HFFc6 (cell line): ENCODE results near the gene UBE4B. TPM values are rescaled to one million over a fixed set of nuclear protein-coding genes. Genes with fewer than 3 reads are reported as not detected.

Experiments
- DNase-seq: peaks from one replicate; pipeline ENCODE4 v3.0.0-alpha.2; 2018
- H3K27ac Mint-ChIP-seq: 2 replicates; pipeline ENCODE4 v1.8.0; 2020; ENCODE audit warnings: mild to moderate bottlenecking, mixed read lengths
- H3K27me3 Mint-ChIP-seq: 2 replicates; pipeline ENCODE4 v1.8.0; 2021; ENCODE audit warnings: mild to moderate bottlenecking, moderate library complexity, mixed read lengths; ENCODE audit not compliant: insufficient read depth
- H3K36me3 Mint-ChIP-seq: 2 replicates; pipeline ENCODE4 v1.8.0; 2021; ENCODE audit warnings: low read depth, mixed read lengths
- H3K4me1 Mint-ChIP-seq: 2 replicates; pipeline ENCODE4 v1.8.0; 2020; ENCODE audit warnings: low read depth, mixed read lengths
- H3K4me3 Mint-ChIP-seq: 2 replicates; pipeline ENCODE4 v1.8.0; 2020; ENCODE audit warnings: mild to moderate bottlenecking, moderate library complexity, mixed read lengths
- H3K9me3 Mint-ChIP-seq: 2 replicates; pipeline ENCODE4 v1.8.0; 2020; ENCODE audit warnings: mild to moderate bottlenecking, mixed read lengths
- total RNA-seq, 6 experiments: library from RNA; stranded (reverse); fragmentation: NEBNext Ultra II Directional; extraction: Animal tissue kit (Norgen Biotek cat#: 25700); gene quantifications; 2 replicates in 1 of 6; 3 replicates in 5 of 6; pipeline ENCODE4 v1.2.3, GENCODE V29; 2021
- TF ChIP-seq, protein P1 (sequence below): fragments of 200-600 bp; sonication (generic); IDR thresholded peaks from 2 replicates; pipeline ENCODE4 v1.5.0; 2021; ENCODE audit warnings: antibody characterized with exemption, mild to moderate bottlenecking

The UBE4B gene
- total RNA-seq, 6 experiments from 2014 or later = 46.2 to 66.0 (median 58.6) TPM

DNA sequence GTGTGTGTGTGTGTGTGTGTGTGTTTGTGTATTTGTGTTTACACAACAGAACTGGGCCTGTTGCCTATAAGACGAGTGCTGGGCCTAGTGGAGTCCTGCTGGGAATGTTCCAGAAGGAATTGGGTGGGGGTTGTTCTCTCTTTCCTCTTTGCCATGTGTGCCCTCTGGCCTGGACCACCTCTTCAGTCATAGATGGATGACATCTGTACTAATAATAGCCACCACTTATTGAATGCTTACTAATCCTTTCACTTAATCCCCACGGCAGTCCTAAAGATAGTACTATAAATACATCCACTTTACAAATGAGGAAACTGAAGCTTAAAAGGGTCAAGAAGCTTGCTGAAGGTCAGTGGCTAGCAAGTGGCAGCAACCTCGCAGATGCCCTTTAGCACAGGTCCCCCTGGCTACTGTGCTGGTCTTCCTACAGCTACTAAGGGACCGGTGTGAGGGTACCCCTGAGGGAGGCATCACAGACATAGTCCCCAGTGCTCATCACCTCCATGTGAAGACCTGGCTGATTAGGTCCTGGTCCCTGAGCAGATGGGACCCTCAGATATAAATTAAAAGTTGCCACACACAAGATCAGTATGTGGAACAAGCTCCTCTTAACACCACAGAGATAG lies 122.4 kb downstream of the UBE4B start:
- TF ChIP-seq, protein P1, sequence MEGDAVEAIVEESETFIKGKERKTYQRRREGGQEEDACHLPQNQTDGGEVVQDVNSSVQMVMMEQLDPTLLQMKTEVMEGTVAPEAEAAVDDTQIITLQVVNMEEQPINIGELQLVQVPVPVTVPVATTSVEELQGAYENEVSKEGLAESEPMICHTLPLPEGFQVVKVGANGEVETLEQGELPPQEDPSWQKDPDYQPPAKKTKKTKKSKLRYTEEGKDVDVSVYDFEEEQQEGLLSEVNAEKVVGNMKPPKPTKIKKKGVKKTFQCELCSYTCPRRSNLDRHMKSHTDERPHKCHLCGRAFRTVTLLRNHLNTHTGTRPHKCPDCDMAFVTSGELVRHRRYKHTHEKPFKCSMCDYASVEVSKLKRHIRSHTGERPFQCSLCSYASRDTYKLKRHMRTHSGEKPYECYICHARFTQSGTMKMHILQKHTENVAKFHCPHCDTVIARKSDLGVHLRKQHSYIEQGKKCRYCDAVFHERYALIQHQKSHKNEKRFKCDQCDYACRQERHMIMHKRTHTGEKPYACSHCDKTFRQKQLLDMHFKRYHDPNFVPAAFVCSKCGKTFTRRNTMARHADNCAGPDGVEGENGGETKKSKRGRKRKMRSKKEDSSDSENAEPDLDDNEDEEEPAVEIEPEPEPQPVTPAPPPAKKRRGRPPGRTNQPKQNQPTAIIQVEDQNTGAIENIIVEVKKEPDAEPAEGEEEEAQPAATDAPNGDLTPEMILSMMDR = no peak
- peak overlapping the region; percentile 53 for H3K27ac Mint-ChIP-seq

DNA sequence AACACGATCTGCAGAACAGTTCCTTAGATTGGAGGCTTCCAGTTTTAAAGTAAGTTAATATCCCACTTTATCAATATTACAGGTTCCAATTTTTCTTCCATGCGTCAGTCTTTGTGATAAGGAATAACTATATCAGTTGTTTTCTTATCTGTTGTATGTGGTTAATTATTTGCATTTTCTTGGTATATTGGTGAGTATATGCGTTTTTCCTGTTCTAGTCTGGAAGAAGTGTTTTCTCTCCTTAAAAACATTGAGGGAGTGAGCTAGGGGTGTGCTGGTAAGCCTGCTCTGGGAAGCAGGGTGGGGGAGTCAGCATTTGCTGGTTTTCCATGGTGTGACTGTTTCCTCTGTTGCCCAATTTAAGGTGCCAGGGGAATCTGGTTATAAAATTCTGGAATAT lies 127.4 kb downstream of the UBE4B start:
- Mint-ChIP-seq H3K27ac (no peak overlapping the region), H3K9me3 (no peaks in the 10 kb centered on the region), H3K4me1 (peaks cover 5% of the 10 kb centered on the region), H3K27me3 (no peaks in the 10 kb centered on the region), H3K4me3 (no peak overlapping the region), H3K36me3 (peaks cover 18% of the 10 kb centered on the region)
- DNase-seq = no peak
- TF ChIP-seq, protein P1 = no peak

More for the DNA sequence above, 122.4 kb downstream of the UBE4B start:
- DNase-seq = peak; percentile 25
- no peak overlapping the region for H3K4me3 Mint-ChIP-seq
- H3K4me1 Mint-ChIP-seq = peaks cover 11% of the 10 kb centered on the region
- H3K9me3 Mint-ChIP-seq = no peaks in the 10 kb centered on the region
- H3K36me3 Mint-ChIP-seq = peaks cover 10% of the 10 kb centered on the region; the same call in 1 of the 2 replicates
- no peaks in the 10 kb centered on the region for H3K27me3 Mint-ChIP-seq

GRCh38 chr1:10160907-10161490 lies 128.2 kb downstream of the UBE4B start:
- TF ChIP-seq, protein P1 = no peak
- Mint-ChIP-seq H3K4me1 (no peaks in the 10 kb centered on the region), H3K36me3 (peaks cover 24% of the 10 kb centered on the region), H3K4me3 (no peak overlapping the region), H3K27ac (no peak overlapping the region), H3K27me3 (peaks cover 2% of the 10 kb centered on the region; the same call in 1 of the 2 replicates), H3K9me3 (no peaks in the 10 kb centered on the region)
- DNase-seq = no peak

- H3K27ac Mint-ChIP-seq = no peak overlapping the region
- H3K36me3 Mint-ChIP-seq = peaks cover 24% of the 10 kb centered on the region
- H3K4me3 Mint-ChIP-seq = no peak overlapping the region
- DNase-seq = no peak
- TF ChIP-seq, protein P1 = no peak
- H3K4me1 Mint-ChIP-seq = no peaks in the 10 kb centered on the region
- H3K27me3 Mint-ChIP-seq = peaks cover 2% of the 10 kb centered on the region; the same call in 1 of the 2 replicates
- H3K9me3 Mint-ChIP-seq = no peaks in the 10 kb centered on the region
Observed at GRCh38 chr1:10161541-10162290, 129.0 kb downstream of the UBE4B start.

DNA sequence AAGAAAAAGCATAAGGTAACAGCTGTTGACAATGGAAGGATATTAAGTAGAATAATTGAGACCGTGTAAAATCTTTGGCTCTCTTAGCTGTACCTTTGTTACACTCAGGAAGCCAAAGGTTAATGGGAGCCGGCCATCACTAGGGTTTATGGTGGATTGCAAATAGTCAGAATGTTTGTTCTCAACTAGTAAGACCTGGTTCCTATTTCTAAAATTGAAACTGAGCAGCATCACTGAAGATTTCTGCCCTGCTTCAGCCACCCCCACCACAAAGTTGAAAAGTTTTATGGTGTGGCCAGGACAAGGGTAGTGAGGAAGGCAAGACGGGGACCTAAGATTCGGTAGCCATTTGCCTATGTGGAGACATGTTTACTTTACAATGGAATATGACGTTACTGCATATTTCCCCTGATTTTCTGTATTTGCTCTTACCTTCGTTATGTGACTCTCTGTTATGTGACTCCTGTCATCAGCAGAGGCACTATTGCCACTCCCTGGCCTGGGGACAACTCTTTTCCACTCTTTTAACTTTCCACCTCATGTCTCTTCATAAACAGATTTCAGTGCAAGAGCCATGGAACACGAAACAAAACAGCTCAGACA lies 136.3 kb downstream of the UBE4B start:
- TF ChIP-seq, protein P1 = no peak
- no peaks in the 10 kb centered on the region for H3K9me3 Mint-ChIP-seq
- no peak overlapping the region for H3K4me3 Mint-ChIP-seq
- H3K27me3 Mint-ChIP-seq = peaks cover 2% of the 10 kb centered on the region
- DNase-seq = no peak
- H3K27ac Mint-ChIP-seq = no peak overlapping the region
- H3K4me1 Mint-ChIP-seq = peaks cover 10% of the 10 kb centered on the region
- peaks cover 36% of the 10 kb centered on the region for H3K36me3 Mint-ChIP-seq
